GM23248 (cell line): ENCODE measurements around the gene DNAH2. TPM values are rescaled to one million over a fixed set of nuclear protein-coding genes. Genes with fewer than 3 reads are reported as not detected.

Source experiments
- DNase-seq: peaks from one replicate; pipeline ENCODE4 v3.0.0-alpha.2; 2015
- H2AFZ ChIP-seq: fragments of 200-600 bp; sonication (generic); 2 replicates; pipeline ENCODE4 v1.6.1; 2016; ENCODE audit warnings: antibody characterized with exemption
- H3F3A ChIP-seq: fragments of 200-600 bp; sonication (generic); 2 replicates; pipeline ENCODE4 v1.6.1; 2016; ENCODE audit warnings: mild to moderate bottlenecking, antibody characterized with exemption, mixed run types; ENCODE audit not compliant: insufficient read depth
- H3K27ac ChIP-seq: fragments of 200-600 bp; sonication (generic); 2 replicates; pipeline ENCODE4 v1.5.1; 2016; ENCODE audit warnings: mild to moderate bottlenecking
- H3K27me3 ChIP-seq: fragments of 200-600 bp; sonication (generic); replicated peaks from 2 replicates; pipeline ENCODE4 v1.6.1; 2016; ENCODE audit warnings: mild to moderate bottlenecking; ENCODE audit not compliant: insufficient read depth
- H3K36me3 ChIP-seq: fragments of 200-600 bp; sonication (generic); 2 replicates; pipeline ENCODE4 v1.6.1; 2016; ENCODE audit warnings: low read depth, mild to moderate bottlenecking
- H3K4me1 ChIP-seq: fragments of 200-600 bp; sonication (generic); 2 replicates; pipeline ENCODE4 v1.6.1; 2016; ENCODE audit warnings: mild to moderate bottlenecking; ENCODE audit not compliant: insufficient read depth
- H3K4me2 ChIP-seq: fragments of 200-600 bp; sonication (generic); one replicate; pipeline ENCODE4 v1.6.1; 2016; ENCODE audit warnings: mild to moderate bottlenecking; ENCODE audit not compliant: unreplicated experiment
- H3K4me3 ChIP-seq: fragments of 200-600 bp; sonication (generic); 2 replicates; pipeline ENCODE4 v1.5.1; 2016; ENCODE audit warnings: mild to moderate bottlenecking
- H3K79me2 ChIP-seq: fragments of 200-600 bp; sonication (generic); 2 replicates; pipeline ENCODE4 v1.6.1; 2016; ENCODE audit warnings: mild to moderate bottlenecking; ENCODE audit not compliant: insufficient read depth
- H3K9ac ChIP-seq: fragments of 200-600 bp; sonication (generic); 2 replicates; pipeline ENCODE4 v1.6.1; 2016; ENCODE audit warnings: mild to moderate bottlenecking
- H3K9me2 ChIP-seq: fragments of 200-600 bp; sonication (generic); 2 replicates; pipeline ENCODE4 v1.6.1; 2016; ENCODE audit warnings: mixed run types, mild to moderate bottlenecking, moderate library complexity; ENCODE audit not compliant: insufficient read depth
- H3K9me3 ChIP-seq: fragments of 200-600 bp; sonication (generic); one replicate; pipeline ENCODE4 v1.6.1; 2017; ENCODE audit warnings: low read depth
- H4K20me1 ChIP-seq: fragments of 200-600 bp; sonication (generic); 2 replicates; pipeline ENCODE4 v1.6.0; 2016; ENCODE audit not compliant: insufficient read depth
- EZH2 ChIP-seq: fragments of 200-600 bp; sonication (generic); IDR thresholded peaks from 2 replicates; pipeline ENCODE4 v1.6.1; 2018; ENCODE audit warnings: antibody characterized with exemption, mild to moderate bottlenecking; ENCODE audit not compliant: insufficient read depth, poor library complexity, severe bottlenecking
- EZH2phosphoT487 ChIP-seq: fragments of 200-600 bp; sonication (generic); IDR thresholded peaks from 2 replicates; pipeline ENCODE4 v1.6.1; 2018; ENCODE audit warnings: antibody characterized with exemption, moderate library complexity, mild to moderate bottlenecking, low read depth; ENCODE audit not compliant: insufficient read depth
- WGBS, 2 experiments: methylation state at CpG; one replicate each; pipeline ENCODE4 v1.1.6; 2015 to 2017; ENCODE audit warnings: low lambda C conversion rate in 2 of 2, low coverage in 1 of 2; ENCODE audit errors: missing lambda C conversion rate in 2 of 2; 5-methylcytosine and 5-hydroxymethylcytosine counted together
- in situ Hi-C: fragments of 300-500 bp; cut with MboI; formaldehyde crosslinking; loops from 2 replicates; pipeline ENCODE4 v1.15.0; 2020
- polyA plus RNA-seq: library from polyadenylated mRNA; unstranded; fragments of >200 nt; fragmentation: Nextera tagmentation; extraction: Ambion mirVana; gene quantifications from 2 replicates; pipeline ENCODE4 v1.2.1, GENCODE V29; 2016
- total RNA-seq: library from RNA; depleted of rRNA; stranded (reverse); fragments of >200 nt; shearing (Covaris generic); gene quantifications from 2 replicates; pipeline ENCODE4 v1.2.3, GENCODE V29; 2014

DNAH2 gene
- total and polyA plus RNA-seq, 2 experiments from 2014 or later = not detected

GRCh38 chr17:7688808-7689316 lies 28.7 kb upstream of the DNAH2 start:
- Histone ChIP-seq H3K27ac (peak overlapping the region; percentile 57), H3K79me2 (peaks cover 48% of the 10 kb centered on the region), H3K4me1 (peaks cover 23% of the 10 kb centered on the region), H3K9ac (peak overlapping the region; percentile 88), H3F3A (peaks cover 30% of the 10 kb centered on the region), H3K27me3 (no peaks in the 10 kb centered on the region), H3K4me3 (peak overlapping the region; percentile 84), H3K9me2 (no peaks in the 10 kb centered on the region), H3K36me3 (no peaks in the 10 kb centered on the region), H4K20me1 (no peaks in the 10 kb centered on the region), H2AFZ (peak overlapping the region; percentile 85), H3K4me2 (peak overlapping the region; percentile 93), H3K9me3 (no peaks in the 10 kb centered on the region)
- 8 to 13% methylated on average over 13 of the region's 13 CpGs for WGBS, 2 experiments
- in situ Hi-C loops = no loop called here
- TF ChIP-seq EZH2phosphoT487 (no peak), EZH2 (no peak)
- peak; percentile 32 for DNase-seq

GRCh38 chr17:7695586-7695985 lies 22.0 kb upstream of the DNAH2 start:
- H2AFZ ChIP-seq = no peak overlapping the region
- H4K20me1 ChIP-seq = no peaks in the 10 kb centered on the region
- in situ Hi-C loops = no loop called here
- no peak overlapping the region for H3K4me2 ChIP-seq
- no peaks in the 10 kb centered on the region for H3K9me3 ChIP-seq
- WGBS, 2 experiments = 87 to 97% methylated on average over 10 of the region's 10 CpGs
- H3K4me1 ChIP-seq = no peaks in the 10 kb centered on the region
- H3K36me3 ChIP-seq = peaks cover 3% of the 10 kb centered on the region; the same call in 1 of the 2 replicates
- no peak overlapping the region for H3K9ac ChIP-seq
- no peaks in the 10 kb centered on the region for H3K9me2 ChIP-seq
- no peak overlapping the region for H3K4me3 ChIP-seq
- no peaks in the 10 kb centered on the region for H3K27me3 ChIP-seq
- H3F3A ChIP-seq = no peaks in the 10 kb centered on the region
- no peak overlapping the region for H3K27ac ChIP-seq
- no peak for DNase-seq
- H3K79me2 ChIP-seq = peaks cover 5% of the 10 kb centered on the region; the same call in 1 of the 2 replicates
- TF ChIP-seq EZH2phosphoT487 (no peak), EZH2 (no peak)

- Histone ChIP-seq H3F3A (no peaks in the 10 kb centered on the region), H3K4me2 (no peak overlapping the region), H4K20me1 (no peaks in the 10 kb centered on the region), H3K36me3 (peaks cover 3% of the 10 kb centered on the region; the same call in 1 of the 2 replicates), H3K9me2 (no peaks in the 10 kb centered on the region), H3K27me3 (no peaks in the 10 kb centered on the region), H3K4me1 (no peaks in the 10 kb centered on the region), H3K4me3 (no peak overlapping the region), H2AFZ (no peak overlapping the region), H3K9me3 (no peaks in the 10 kb centered on the region), H3K9ac (no peak overlapping the region), H3K79me2 (no peaks in the 10 kb centered on the region), H3K27ac (no peak overlapping the region)
- in situ Hi-C loops = no loop called here
- no peak for DNase-seq
- 96 to 98% methylated on average over 4 of the region's 4 CpGs for WGBS, 2 experiments
- TF ChIP-seq EZH2 = no peak
- TF ChIP-seq EZH2phosphoT487 = no peak
These were observed 19.5 kb upstream of the DNAH2 start for GRCh38 chr17:7697828-7698588.

- Histone ChIP-seq H3K4me1 (peaks cover 12% of the 10 kb centered on the region), H3K4me3 (no peak overlapping the region), H3K9me2 (no peaks in the 10 kb centered on the region), H2AFZ (no peak overlapping the region), H3K27ac (no peak overlapping the region), H3K9ac (no peak overlapping the region), H3F3A (no peaks in the 10 kb centered on the region), H3K27me3 (peaks cover 5% of the 10 kb centered on the region; the same call in 1 of the 2 replicates), H3K4me2 (no peak overlapping the region), H4K20me1 (no peaks in the 10 kb centered on the region), H3K9me3 (no peaks in the 10 kb centered on the region), H3K36me3 (peaks cover 3% of the 10 kb centered on the region; the same call in 1 of the 2 replicates), H3K79me2 (no peaks in the 10 kb centered on the region)
- no peak for DNase-seq
- 94 to 96% methylated on average over 7 of the region's 7 CpGs for WGBS, 2 experiments
- in situ Hi-C loops = no loop called here
- TF ChIP-seq EZH2phosphoT487 = no peak
- no peak for TF ChIP-seq EZH2
These were observed 17.0 kb upstream of the DNAH2 start for GRCh38 chr17:7700510-7700909.
